MM.1S (cell line): ENCODE data around the gene ANKLE1.

Experiments
- DNase-seq: peaks from one replicate; pipeline ENCODE4 v3.0.0-alpha.2; 2015
- H2AFZ ChIP-seq: fragments of 300-600 bp; sonication (generic); 2 replicates; pipeline ENCODE4 v1.6.0; 2016; ENCODE audit warnings: antibody characterized with exemption, low read length
- H3F3A ChIP-seq: fragments of 300-600 bp; sonication (generic); 2 replicates; pipeline ENCODE4 v1.6.1; 2016; ENCODE audit warnings: mild to moderate bottlenecking, antibody characterized with exemption, low read length, moderate library complexity, mixed read lengths; ENCODE audit not compliant: insufficient read depth
- H3K27ac ChIP-seq: fragments of 300-600 bp; sonication (generic); 2 replicates; pipeline ENCODE4 v1.5.1; 2016; ENCODE audit warnings: mild to moderate bottlenecking, low read length
- H3K27me3 ChIP-seq: fragments of 300-600 bp; sonication (generic); replicated peaks from 2 replicates; pipeline ENCODE4 v1.6.0; 2016; ENCODE audit warnings: low read length; ENCODE audit not compliant: insufficient read depth
- H3K36me3 ChIP-seq: fragments of 300-600 bp; sonication (generic); replicated peaks from 2 replicates; pipeline ENCODE4 v1.6.1; 2016; ENCODE audit warnings: mild to moderate bottlenecking, low read length, mixed read lengths; ENCODE audit not compliant: insufficient read depth
- H3K4me1 ChIP-seq: fragments of 300-600 bp; sonication (generic); 2 replicates; pipeline ENCODE4 v1.6.1; 2016; ENCODE audit warnings: low read length, mixed read lengths
- H3K4me2 ChIP-seq: fragments of 300-600 bp; sonication (generic); 2 replicates; pipeline ENCODE4 v1.6.0; 2016; ENCODE audit warnings: low read depth, low read length
- H3K4me3 ChIP-seq: fragments of 300-600 bp; sonication (generic); 2 replicates; pipeline ENCODE4 v1.5.1; 2016; ENCODE audit warnings: low read length, mixed read lengths
- H3K79me2 ChIP-seq: fragments of 300-600 bp; sonication (generic); 2 replicates; pipeline ENCODE4 v1.6.1; 2016; ENCODE audit warnings: mixed run types, low read length, mixed read lengths
- H3K9ac ChIP-seq: fragments of 300-600 bp; sonication (generic); 2 replicates; pipeline ENCODE4 v1.6.1; 2016; ENCODE audit warnings: low read length, mixed read lengths
- H3K9me2 ChIP-seq: fragments of 300-600 bp; sonication (generic); replicated peaks from 2 replicates; pipeline ENCODE4 v1.6.1; 2016; ENCODE audit warnings: mild to moderate bottlenecking, low read length, mixed read lengths; ENCODE audit not compliant: insufficient read depth
- H3K9me3 ChIP-seq: fragments of 300-600 bp; sonication (generic); replicated peaks from 2 replicates; pipeline ENCODE4 v1.6.1; 2016; ENCODE audit warnings: mild to moderate bottlenecking, low read length, mixed read lengths; ENCODE audit not compliant: insufficient read depth
- H4K20me1 ChIP-seq: fragments of 300-600 bp; sonication (generic); 2 replicates; pipeline ENCODE4 v1.6.1; 2016; ENCODE audit warnings: mild to moderate bottlenecking, low read length, moderate library complexity, mixed read lengths; ENCODE audit not compliant: insufficient read depth
- CTCF ChIP-seq: fragments of 300-600 bp; sonication (generic); IDR thresholded peaks from 2 replicates; pipeline ENCODE4 v1.5.1; 2016; ENCODE audit warnings: antibody characterized with exemption, low read length, mixed read lengths
- EZH2 ChIP-seq: fragments of 300-600 bp; sonication (generic); optimal IDR thresholded peaks from 2 replicates; pipeline ENCODE3; 2017; ENCODE audit warnings: low read depth, mild to moderate bottlenecking, antibody characterized with exemption, low read length, mixed read lengths
- EZH2phosphoT487 ChIP-seq: fragments of 300-600 bp; sonication (generic); IDR thresholded peaks from 2 replicates; pipeline ENCODE4 v1.6.1; 2018; ENCODE audit warnings: antibody characterized with exemption, low read length

ANKLE1 gene

GRCh38 chr19:17259934-17260333 is 21.8 kb upstream of the ANKLE1 start:
- no peak for TF ChIP-seq CTCF
- no peak for TF ChIP-seq EZH2phosphoT487
- no peak for TF ChIP-seq EZH2
- H3K4me2 ChIP-seq = no peak overlapping the region
- no peaks in the 10 kb centered on the region for H4K20me1 ChIP-seq
- no peak overlapping the region for H3K4me3 ChIP-seq
- H2AFZ ChIP-seq = no peak overlapping the region
- H3K79me2 ChIP-seq = no peaks in the 10 kb centered on the region
- no peaks in the 10 kb centered on the region for H3F3A ChIP-seq
- no peaks in the 10 kb centered on the region for H3K9me3 ChIP-seq
- H3K36me3 ChIP-seq = no peaks in the 10 kb centered on the region
- no peak overlapping the region for H3K27ac ChIP-seq
- no peaks in the 10 kb centered on the region for H3K9me2 ChIP-seq
- no peak for DNase-seq
- H3K27me3 ChIP-seq = peaks cover 19% of the 10 kb centered on the region
- H3K9ac ChIP-seq = no peak overlapping the region
- H3K4me1 ChIP-seq = no peaks in the 10 kb centered on the region

GRCh38 chr19:17260842-17261325 is 20.8 kb upstream of the ANKLE1 start:
- Histone ChIP-seq H3K36me3 (no peaks in the 10 kb centered on the region), H3F3A (no peaks in the 10 kb centered on the region), H3K4me2 (peak overlapping the region; percentile 12; the same call in 1 of the 2 replicates), H3K79me2 (no peaks in the 10 kb centered on the region), H3K9me3 (no peaks in the 10 kb centered on the region), H3K4me1 (peaks cover under 1% of the 10 kb centered on the region; the same call in 1 of the 2 replicates), H3K9me2 (no peaks in the 10 kb centered on the region), H4K20me1 (no peaks in the 10 kb centered on the region), H3K27ac (no peak overlapping the region), H3K9ac (peak overlapping the region; percentile 15; the same call in 1 of the 2 replicates), H3K27me3 (peaks cover 9% of the 10 kb centered on the region), H3K4me3 (no peak overlapping the region), H2AFZ (peak overlapping the region; percentile 32; the same call in 1 of the 2 replicates)
- DNase-seq = peak; percentile 89
- TF ChIP-seq CTCF (peak; percentile 97), EZH2 (no peak)

GRCh38 chr19:17262557-17262956 is 19.1 kb upstream of the ANKLE1 start:
- no peak for DNase-seq
- no peak overlapping the region for H3K27ac ChIP-seq
- H3K4me3 ChIP-seq = no peak overlapping the region
- H3K79me2 ChIP-seq = peaks cover 2% of the 10 kb centered on the region
- H3F3A ChIP-seq = peaks cover 8% of the 10 kb centered on the region; the same call in 1 of the 2 replicates
- H3K27me3 ChIP-seq = no peaks in the 10 kb centered on the region; the same call in 1 of the 2 replicates
- no peak for TF ChIP-seq EZH2phosphoT487
- TF ChIP-seq EZH2 = no peak
- no peak for TF ChIP-seq CTCF
- no peaks in the 10 kb centered on the region for H3K9me3 ChIP-seq
- H3K9me2 ChIP-seq = no peaks in the 10 kb centered on the region
- H3K4me1 ChIP-seq = peaks cover 5% of the 10 kb centered on the region; the same call in 1 of the 2 replicates
- H3K4me2 ChIP-seq = no peak overlapping the region
- H3K9ac ChIP-seq = no peak overlapping the region
- no peak overlapping the region for H2AFZ ChIP-seq
- H3K36me3 ChIP-seq = no peaks in the 10 kb centered on the region
- H4K20me1 ChIP-seq = no peaks in the 10 kb centered on the region
